GM18511 (cell line): Measurements from ENCODE around the gene ARL4D.
"Not testable (repeated sequence)": the region's sequence is repeated elsewhere in the genome, so short reads cannot be mapped to it uniquely, and the experiment has no call there.

Source experiments
- ATAC-seq: cut with Tn5 transposase; IDR thresholded peaks from one replicate; pipeline ENCODE4 v1.9.1; 2021; ENCODE audit warnings: mild to moderate bottlenecking, moderate library complexity; ENCODE audit not compliant: unreplicated experiment

Gene ARL4D, protein sequence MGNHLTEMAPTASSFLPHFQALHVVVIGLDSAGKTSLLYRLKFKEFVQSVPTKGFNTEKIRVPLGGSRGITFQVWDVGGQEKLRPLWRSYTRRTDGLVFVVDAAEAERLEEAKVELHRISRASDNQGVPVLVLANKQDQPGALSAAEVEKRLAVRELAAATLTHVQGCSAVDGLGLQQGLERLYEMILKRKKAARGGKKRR

DNA sequence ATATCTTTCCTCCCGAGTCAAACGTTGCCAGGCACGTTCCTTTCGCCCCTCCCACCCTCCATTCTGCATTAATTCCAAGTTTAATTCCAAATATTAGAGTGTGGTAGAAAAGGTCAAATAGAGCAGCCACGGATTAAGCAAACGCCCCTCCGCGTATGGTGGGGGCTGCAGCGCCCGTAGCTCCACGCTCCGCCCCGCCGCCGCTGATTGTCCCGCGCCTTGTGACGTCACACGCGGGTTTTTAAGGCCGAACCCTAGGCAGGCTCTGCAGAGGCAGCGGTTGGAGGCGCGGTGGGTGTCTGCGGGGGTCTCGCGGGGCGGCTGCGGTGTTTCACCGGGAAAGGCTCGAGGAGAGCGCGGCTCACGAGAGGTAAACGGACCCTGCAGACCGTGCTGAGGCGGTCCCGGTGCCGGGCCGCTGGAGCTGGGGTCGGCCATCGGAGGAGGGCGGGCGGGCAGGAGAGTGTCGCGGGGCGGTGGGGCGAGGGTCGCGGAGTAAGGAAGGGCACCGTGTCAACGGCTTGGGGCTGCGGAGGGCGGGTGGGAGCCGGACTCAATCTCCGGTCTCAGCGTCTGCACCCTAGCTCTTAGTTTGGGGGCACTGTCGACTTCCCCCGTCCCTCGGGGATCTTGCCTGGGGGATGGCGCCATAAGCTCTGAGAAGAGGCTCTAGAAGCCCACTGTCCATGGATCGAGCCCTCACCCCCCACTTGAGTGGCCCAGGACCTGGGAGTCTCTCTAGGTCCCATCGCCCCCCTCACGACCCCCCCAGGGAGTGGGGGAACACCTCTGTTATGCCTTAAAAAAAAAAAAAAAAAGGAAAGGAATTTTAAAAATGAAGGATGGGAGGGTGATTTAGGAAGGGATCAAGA lies at the start of gene ARL4D:
Gene ARL4D, plus strand, starts transcription at position 270 of the 872 bp plus-strand sequence. CDS start 740 bp downstream, outside the sequence.
- peak; percentile 49 for ATAC-seq

DNA sequence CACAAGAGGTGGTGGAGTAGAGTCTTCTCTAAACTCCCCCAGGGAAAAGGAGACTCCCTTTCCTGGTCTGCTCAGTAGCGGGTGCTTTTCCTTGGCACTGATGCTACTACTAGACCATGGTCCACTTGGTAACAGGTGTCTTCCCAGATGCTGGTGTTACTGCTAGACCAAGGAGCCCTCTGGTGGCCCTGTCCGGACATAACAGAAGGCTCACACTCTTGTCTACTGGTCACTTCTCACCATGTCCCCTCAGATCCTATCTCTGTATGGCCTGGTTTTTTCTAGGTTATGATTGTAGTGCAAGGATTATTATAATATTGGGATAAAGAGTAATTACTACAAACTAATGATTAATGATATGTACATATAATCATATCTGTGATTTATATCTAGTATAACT lies 49.7 kb upstream of the ARL4D start:
- ATAC-seq: no peak

DNA sequence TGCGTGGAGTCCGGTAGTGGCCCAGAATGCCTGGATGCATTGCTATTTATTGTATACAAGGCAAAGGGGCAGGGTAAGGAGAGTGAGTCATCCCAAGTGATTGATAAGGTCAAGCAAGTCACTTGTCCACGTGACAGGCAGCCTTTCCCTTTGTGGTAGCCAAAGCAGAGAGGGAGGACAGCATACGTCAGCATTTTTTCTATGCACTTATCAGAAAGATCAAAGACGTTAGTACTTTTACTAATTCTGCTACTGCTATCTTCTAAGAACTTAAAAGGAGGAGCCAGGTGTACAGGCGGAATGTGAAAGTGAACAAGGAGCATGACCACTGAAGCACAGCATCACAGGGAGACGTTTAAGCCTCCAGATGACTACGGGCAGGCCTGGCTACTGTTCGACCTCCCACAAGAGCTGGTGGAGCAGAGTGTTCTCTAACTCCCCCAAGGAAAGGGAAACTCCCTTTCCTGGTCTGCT lies 47.9 kb upstream of the ARL4D start:
- ATAC-seq: no peak

DNA sequence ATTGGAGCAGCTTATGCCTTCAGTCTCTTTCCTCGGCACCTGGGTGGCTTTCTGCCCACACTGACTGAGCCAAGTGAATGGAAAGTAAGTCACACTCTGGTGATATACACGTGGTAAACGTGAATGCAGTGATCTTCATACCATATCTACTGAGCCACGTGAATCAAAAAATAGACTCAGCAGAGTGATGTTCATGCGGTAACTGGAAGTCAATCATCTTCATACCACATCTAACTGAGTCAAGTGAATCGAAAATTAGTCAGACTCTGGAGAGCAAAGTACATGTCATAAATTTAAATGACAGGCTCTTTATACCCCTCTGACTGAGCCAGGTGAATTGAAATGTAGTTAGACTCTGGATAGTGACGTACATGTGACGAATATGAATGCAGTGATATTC lies 47.1 kb upstream of the ARL4D start:
- ATAC-seq: no peak

DNA sequence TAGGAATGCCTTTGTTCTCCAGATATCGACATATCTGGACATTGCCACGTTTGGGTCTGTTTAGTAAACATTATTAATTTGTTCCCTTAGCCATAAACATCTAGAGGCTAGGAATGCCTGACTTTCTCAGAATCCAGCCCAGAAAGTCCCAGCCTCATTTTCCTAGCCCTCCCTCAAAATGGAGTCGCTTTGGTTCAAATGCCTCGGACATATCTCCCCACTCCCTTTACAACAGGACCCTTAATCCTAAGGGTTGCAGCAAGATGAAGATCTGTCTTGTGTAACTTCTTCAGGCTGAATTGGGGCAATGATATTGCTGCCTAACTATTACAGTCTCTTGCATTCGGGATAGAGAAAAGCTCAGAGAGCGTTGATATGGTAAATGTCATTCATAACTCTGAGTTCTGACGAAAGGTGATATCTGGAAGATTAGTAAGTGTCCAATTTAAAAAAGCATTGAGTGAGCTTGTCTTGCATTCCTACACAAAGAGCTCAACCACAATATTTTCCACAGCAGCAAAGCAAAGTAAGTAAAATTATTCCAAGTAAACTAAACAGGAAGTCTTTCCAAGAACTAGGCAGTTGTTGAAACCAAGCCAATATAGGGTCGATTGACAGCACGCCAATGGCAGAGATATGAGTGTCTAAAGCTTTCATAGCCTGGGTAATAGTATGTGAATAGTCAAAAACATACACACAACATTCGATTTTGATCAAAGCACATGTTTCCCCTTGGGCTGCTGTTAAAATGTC lies 46.0 kb upstream of the ARL4D start:
- no peak for ATAC-seq

DNA sequence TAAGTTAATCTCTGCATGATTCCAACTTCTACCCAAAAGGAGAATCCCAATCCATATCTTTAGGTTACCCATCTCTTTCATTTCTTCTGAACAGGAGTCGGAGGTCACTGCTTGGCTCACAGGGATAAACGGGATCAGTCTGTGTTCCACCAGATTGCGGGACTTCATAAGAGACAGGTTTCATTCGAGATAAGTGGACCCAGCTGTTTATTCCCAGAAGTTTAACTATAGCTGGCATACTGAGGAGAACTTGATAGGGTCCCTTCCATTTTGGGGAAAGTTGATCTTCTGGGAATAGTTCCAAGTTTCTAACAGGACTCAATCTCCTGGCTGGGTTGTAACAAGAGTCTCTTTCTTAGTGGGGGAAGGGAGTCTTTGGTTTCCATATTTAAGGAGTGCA lies 45.4 kb upstream of the ARL4D start:
- no peak for ATAC-seq

DNA sequence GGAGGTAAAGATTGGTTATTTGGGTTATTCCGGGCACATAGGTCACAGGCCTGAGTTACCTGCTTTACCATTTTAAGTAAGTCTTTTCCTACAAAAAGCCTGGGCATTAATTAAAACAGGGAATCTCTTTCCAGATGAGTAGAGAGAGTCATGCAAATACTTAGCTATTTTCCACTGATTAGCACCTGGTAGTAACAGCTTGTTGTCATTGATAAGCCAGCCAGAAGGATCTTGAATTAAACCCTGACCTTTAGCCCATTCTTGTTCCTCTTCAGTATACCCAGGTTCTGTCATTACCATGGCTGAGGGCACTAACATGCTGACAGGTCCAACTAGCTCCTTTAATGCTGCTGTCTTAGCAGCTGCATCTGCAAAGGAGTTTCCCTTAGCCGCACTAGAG lies 44.4 kb upstream of the ARL4D start:
- ATAC-seq: no peak

DNA sequence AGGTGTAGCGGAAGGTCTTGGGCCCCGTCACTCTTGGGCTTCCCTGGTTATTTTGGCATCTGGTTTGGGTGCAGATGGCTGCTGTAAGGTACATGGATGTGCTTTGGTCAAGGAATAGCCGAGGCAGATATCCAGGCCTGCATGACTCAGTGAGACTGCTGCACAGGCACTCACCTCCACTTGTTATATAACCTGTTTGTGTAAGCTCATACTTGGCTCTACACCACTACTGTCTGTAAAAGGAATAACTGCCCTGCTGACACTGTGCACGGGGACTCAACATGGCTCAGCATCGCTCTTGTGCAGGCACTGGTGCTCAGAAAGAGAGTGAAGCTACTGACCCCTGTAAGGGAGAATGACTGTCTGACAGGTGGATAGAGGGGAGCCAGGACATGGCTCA lies 42.3 kb upstream of the ARL4D start:
- ATAC-seq: no peak

DNA sequence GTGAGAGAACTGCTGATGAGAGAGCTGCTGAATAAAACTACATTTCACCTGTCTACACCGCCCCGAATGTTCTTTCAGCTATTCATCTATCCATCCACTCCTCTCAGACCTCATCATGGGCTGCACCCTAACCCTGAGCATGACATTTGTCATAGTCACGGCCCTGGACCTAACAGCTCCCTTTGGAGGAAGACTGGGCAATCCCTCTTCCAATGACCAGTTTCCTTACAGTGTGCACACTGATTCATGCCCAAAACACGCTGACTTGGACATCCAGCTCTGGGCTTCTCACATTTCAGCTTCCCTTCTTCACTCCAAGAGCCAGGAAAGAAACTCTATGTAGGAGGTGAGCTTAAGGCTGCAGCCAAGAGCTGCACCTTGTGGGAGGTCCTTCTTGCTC lies 41.8 kb upstream of the ARL4D start:
- no peak for ATAC-seq

DNA sequence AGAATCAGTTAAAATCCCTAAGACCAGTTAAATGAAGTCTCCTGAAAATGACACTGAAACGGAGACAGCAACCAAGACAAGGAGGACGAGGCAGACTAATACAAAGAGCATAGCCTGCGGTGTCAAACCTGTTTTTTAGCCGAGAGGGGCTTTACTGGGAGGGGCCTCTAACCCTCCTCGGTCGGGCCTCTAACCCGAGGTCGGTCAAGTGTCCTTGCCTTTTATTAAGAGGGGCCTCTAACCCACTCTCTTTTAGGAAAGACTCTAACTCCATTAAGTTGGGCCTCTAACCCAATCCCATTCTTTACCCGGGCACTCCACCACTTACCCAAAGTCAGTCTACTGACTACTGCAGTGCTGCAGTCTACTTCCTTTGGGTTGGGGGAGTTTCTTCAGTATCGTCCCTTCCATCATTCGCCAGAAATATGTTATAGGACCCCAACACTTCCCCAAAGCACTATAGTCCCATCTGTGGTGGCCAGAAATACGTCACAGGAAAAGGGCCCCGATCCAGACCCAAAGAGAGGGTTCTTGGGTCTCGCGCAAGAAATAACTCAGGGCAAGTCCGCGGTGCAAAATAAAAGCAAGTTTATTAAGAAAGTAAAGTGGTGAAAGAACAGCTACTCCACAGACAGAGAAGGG lies 39.2 kb upstream of the ARL4D start:
- ATAC-seq: no peak

DNA sequence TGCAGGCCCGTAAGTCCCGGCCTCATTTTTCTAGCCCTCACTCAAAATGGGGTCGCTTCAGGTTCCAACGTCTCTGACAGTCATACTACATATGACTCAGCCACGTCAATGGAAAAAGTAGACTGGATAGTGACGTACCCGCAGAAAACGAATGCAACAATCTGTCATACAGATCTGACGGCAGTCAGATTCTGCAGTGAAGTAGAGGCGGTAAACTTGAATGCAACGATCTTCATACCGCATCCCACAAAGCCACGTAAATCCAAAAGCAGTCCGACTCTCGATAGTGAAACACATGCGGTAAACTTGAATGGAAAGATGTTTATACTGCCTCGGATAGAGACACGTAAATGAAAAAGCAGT lies 38.4 kb upstream of the ARL4D start:
- ATAC-seq: no peak

DNA sequence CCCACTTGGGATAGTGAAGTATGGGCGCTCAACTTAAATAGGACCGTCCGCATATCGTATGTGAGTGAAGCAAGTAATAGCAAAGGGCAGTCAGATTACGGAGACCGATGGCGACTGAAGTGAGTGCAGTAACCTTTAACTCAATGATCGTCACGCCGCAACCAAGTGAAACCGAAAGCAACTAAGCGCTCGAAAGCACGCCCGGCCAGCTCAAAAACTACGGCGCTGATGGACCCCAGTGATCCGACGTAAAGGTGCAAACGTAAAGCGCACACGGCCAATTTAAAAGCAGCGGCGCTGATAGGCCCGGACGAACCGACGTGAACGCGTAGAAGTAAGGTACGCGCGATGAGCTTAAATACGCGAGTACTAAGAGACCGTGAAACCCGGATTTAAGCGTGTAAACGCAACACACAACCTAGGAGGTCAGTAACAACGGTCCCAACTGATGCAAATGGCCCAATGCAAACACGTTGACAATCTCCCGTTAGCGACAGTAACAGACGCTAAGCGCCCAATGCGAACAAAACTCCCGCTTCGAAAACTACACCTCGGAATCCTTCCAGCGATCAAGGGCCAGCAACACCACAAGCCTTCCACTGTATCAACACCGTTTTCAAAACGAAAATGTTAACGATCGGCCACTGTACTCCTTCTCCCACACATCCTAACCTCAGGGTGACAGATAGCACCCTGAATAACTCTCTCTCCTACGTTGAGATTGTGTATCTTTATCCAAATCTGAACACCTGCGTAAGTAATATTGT lies 37.9 kb upstream of the ARL4D start:
- ATAC-seq: peak; percentile 88

DNA sequence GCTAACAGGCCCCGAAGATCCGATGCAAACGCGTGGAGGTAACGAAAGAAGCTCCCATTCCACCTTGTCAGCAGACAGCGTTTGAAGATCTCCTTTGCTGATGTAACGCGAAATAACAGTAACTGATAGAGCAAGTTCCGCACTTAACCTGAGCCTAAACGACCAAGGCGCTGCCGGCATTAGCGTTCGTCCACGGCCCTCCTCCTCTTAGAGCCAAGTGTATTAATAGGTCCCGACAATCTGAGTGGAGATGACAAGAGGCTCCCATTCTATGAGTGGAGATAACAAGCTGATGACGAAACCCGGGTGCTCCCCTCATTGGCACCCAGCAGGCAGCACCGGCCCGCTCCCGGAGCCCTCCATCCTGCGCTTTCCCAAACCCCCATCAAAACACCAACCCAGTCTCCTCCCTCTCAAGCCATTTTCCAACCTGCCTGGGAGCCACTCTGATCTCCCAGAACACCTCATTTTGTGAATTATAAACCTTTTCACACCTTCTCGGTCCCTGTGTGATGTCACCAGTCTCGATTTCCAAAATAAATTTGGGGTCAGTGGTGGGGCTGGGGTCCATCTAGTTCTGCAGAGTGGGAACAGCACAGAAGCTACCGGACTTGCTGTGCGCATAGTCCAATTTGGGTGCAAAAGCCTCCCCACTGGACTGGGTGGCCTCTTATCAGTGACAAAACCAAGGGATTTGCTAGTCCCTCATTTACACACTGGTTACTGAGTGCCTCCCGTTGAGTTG lies 35.4 kb upstream of the ARL4D start:
- no peak for ATAC-seq

DNA sequence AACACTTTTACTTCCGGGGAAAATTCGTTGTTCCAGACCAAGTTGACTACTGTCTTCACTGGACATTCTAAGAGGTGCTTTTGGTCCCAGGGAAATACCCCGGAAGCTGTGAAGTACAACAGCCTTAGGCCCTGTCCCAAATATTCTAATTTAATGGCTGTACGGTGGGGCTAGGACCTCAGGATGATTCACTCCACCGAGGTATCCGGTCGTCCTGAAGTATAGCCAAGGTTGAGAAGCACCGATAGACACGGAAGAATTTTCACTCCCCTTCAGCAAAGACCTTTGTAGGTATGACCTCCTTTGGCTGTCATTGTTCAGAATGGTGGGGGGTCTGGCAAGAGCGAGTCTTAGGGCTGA lies 34.9 kb upstream of the ARL4D start:
- ATAC-seq: no peak

DNA sequence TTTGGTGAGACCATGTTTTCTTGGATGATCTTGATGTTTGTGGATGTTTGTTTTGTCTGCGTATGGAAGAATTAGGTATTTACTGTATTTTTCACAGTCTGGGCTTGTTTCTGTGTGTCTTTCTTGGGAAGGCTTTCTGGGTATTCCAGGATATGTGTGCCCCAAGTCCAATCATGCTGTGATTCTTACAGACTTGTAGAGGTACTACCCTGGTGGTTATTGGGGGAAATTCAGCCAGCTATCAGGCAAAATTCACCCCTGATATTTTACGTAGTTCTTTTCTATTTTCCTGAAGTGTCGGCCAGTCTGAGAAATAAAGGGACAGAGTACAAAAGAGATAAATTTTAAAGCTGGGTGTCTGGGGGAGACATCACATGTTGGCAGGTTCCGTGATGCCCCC lies 33.4 kb upstream of the ARL4D start:
- ATAC-seq: no peak

DNA sequence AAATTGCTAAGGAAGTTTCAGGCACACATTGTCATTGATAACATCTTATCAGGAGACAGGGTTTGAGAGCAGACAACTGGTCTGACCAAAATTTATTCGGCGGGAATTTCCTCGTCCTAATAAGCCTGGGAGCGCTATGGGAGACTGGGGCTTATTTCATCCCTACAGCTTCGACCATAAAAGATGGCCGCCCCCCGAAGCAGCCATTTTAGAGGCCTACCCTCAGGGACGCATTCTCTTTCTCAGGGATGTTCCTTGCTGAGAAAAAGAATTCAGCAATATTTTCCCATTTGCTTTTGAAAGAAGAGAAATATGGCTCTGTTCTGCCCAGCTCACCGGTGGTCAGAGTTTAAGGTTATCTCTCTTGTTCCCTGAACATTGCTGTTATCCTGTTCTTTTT lies 32.9 kb upstream of the ARL4D start:
- not testable (repeated sequence) for ATAC-seq

DNA sequence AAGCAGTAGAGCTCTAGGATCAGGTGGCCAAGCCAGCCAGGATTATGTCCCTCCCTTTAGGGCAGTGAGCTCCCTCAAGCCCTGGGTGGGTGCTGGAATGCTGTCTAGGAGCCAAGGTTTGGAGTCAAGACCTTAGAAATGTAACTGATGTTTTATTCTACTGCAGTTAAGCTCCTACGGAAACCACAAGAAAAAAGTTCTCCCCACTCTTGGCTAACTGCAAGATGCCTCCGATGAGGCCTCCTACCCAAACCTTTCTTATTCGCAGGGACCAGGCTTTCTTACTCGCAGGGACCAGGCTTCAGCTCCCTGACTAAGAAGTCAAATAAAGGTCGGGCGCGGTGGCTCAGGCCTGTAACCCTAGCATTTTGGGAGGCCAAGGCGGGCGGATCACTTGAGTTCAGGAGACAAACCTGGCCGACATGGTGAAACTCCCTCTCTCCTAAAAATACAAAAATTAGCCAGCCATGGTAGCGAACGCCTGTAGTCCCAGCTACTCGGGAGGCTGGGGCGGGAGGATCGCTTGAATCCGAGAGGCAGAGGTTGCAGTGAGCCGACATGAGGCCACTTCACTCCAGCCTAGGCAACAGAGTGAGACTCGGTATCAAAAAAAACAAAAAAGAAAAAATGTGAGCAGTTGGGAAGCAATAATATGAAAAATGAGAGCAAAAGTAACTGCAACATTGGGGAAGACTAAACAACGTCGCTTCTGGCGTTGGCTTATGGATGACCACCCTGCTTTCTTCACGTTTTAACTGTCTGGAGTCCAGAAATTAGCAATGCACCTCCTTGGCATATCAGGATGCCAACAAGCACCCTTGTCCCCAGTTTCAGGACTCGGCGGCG lies 31.7 kb upstream of the ARL4D start:
- ATAC-seq: no peak

DNA sequence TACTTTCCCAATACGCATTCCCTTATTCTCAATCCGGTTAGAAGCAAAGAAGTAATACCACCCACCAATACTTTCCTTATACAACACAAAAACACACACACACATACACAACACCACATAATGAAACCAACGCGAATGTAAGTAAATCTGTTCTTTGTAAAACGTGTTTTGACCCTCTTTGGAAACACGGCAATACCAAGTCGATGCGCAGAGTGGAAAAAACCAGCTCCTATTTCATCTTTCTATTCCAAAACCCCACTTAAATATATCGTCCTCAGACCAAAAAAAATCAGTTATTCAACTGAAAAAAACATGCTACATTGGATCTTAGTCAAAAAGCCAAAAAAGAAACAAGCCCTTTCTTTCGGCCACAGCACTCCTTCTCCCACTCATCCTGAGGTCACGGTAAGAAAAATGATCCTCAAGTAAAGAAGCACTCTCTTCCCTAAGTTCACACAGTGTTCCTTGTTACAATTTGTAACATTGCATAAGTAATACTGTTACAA lies 31.0 kb upstream of the ARL4D start:
- peak; percentile 34 for ATAC-seq
